HepG2 (cell line): ENCODE results near the gene CCDC85C. TPM values are rescaled to one million over a fixed set of nuclear protein-coding genes. Genes with fewer than 3 reads are reported as not detected.

ENCODE experiments used
- ELF1 ChIP-seq: sonication (generic); formaldehyde crosslinking; IDR thresholded peaks from 2 replicates; pipeline ENCODE4 v1.4.0; 2020; ENCODE audit warnings: missing genetic modification reagents
- ELF3 ChIP-seq: IDR thresholded peaks from 2 replicates; pipeline ENCODE4 v1.6.1; 2016; ENCODE audit warnings: missing genetic modification reagents, missing compliant biosample characterization
- HDAC1 ChIP-seq: sonication (generic); formaldehyde crosslinking; IDR thresholded peaks from 2 replicates; pipeline ENCODE4 v1.5.1; 2020; ENCODE audit warnings: mild to moderate bottlenecking, missing genetic modification reagents
- JARID2 ChIP-seq: sonication (generic); formaldehyde crosslinking; IDR thresholded peaks from 2 replicates; pipeline ENCODE4 v1.8.1; 2023; ENCODE audit warnings: missing genetic modification reagents, inconsistent platforms; ENCODE audit not compliant: insufficient replicate concordance
- MIXL1 ChIP-seq: IDR thresholded peaks from 2 replicates; pipeline ENCODE4 v1.6.1; 2016
- PPARG ChIP-seq: conservative IDR thresholded peaks from 2 replicates; pipeline ENCODE4 v1.6.1; 2016; ENCODE audit warnings: missing biosample characterization, missing genetic modification reagents
- REPIN1 ChIP-seq: sonication (generic); formaldehyde crosslinking; IDR thresholded peaks from 2 replicates; pipeline ENCODE4 v1.8.0; 2022; ENCODE audit warnings: missing genetic modification reagents, low read depth, mild to moderate bottlenecking, borderline replicate concordance
- RXRA ChIP-seq: sonication (generic); formaldehyde crosslinking; IDR thresholded peaks from 2 replicates; pipeline ENCODE4 v1.5.1; 2020; ENCODE audit warnings: missing genetic modification reagents
- SAFB2 ChIP-seq: sonication (generic); formaldehyde crosslinking; IDR thresholded peaks from 2 replicates; pipeline ENCODE4 v1.5.1; 2020; ENCODE audit warnings: missing genetic modification reagents, low read depth, mild to moderate bottlenecking, borderline replicate concordance
- ZNF709 ChIP-seq: sonication (generic); formaldehyde crosslinking; IDR thresholded peaks from 2 replicates; pipeline ENCODE4 v1.5.0; 2020; ENCODE audit warnings: mild to moderate bottlenecking, missing genetic modification reagents
- ZNF747 ChIP-seq: sonication (generic); formaldehyde crosslinking; IDR thresholded peaks from 2 replicates; pipeline ENCODE4 v1.8.1; 2023; ENCODE audit warnings: missing genetic modification reagents, mild to moderate bottlenecking, borderline replicate concordance
- ZNF788 ChIP-seq: sonication (generic); formaldehyde crosslinking; IDR thresholded peaks from 2 replicates; pipeline ENCODE4 v1.5.0; 2020; ENCODE audit warnings: mild to moderate bottlenecking, missing genetic modification reagents, borderline replicate concordance
- polyA plus RNA-seq, 8 experiments: library from polyadenylated mRNA; depleted of rRNA in 3 of 8; stranded (reverse) in 7 of 8; unstranded in 1 of 8; fragments of >200 nt; fragmentation: Illumina TruSeq in 4 of 8; extraction: Trizol in 4 of 8; gene quantifications; 2 replicates each; pipeline versions ENCODE4 v1.2.1 to v1.2.3, GENCODE V29; 2011 to 2016; ENCODE audit warnings: low read depth in 4 of 8, missing spikeins in 1 of 8, mixed read lengths in 1 of 8; ENCODE audit not compliant: insufficient read depth in 1 of 8
- total RNA-seq, 5 experiments: library from RNA; depleted of rRNA; stranded (reverse); fragments of >200 nt; fragmentation: Illumina TruSeq; extraction: Trizol; gene quantifications; 2 replicates each; pipeline ENCODE4 v1.2.3, GENCODE V29; 2016; ENCODE audit warnings: low read depth in 1 of 5
- TF ChIP-seq, protein P1 (sequence below): sonication (generic); formaldehyde crosslinking; conservative IDR thresholded peaks from 2 replicates; pipeline ENCODE4 v1.5.0; 2020; ENCODE audit warnings: missing genetic modification reagents
- TF ChIP-seq, protein P2 (sequence below): sonication (generic); formaldehyde crosslinking; IDR thresholded peaks from 2 replicates; pipeline ENCODE4 v1.8.1; 2023; ENCODE audit warnings: missing genetic modification reagents, inconsistent platforms, borderline replicate concordance
- TF ChIP-seq, protein P3 (sequence below): sonication (generic); formaldehyde crosslinking; IDR thresholded peaks from one replicate; pipeline ENCODE4 v1.5.1; 2020; ENCODE audit warnings: mild to moderate bottlenecking, missing genetic modification reagents; ENCODE audit errors: not compliant biosample characterization

The CCDC85C gene
- total and polyA plus RNA-seq, 2 of the 13 experiments (the other 11 are each of a cell fraction or from before 2014, with no cell fraction given): 18.8 to 43.8 TPM

DNA sequence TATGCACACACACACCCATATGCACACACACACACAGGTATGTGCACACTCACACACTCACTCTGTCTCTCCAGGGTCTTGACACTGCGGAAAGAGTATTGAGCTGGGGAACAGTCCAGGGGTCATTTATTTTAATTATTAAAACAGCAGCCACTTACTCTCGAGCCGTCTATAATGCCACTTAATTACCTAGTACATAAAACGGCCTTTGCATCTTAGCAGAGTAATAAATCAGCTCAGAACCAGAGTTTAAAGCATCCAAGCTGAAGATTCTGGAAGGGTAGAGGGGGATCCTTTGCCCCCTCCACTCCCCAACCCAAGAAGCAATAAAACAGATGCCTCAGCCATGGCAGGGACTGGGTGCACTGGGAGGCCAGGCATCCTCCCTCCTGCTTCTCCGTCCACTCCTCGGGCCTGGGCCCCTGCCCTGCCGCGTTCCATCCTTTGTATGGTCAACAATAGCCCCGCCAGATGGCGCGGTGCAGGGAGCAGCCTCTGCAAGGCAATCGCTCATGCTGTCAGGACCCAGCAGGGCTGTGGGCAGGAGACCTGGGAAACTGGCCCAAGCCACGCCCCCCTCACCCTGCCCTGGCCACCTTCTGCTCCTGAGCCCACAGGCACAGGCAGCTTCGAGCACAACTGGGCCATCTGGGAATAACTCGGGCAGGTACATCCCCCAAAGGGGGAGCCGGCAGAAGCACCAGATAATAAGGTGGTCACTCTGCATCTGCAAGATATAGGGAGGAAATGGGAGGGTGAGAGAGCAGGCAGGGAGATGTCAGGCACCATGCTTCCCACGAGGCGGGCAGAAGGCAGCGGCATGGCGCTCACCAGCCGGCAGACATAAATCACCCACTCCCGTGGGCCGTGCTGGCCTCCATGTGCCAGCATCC is 40.9 kb downstream of the CCDC85C start (continued):
- TF ChIP-seq, protein P1, sequence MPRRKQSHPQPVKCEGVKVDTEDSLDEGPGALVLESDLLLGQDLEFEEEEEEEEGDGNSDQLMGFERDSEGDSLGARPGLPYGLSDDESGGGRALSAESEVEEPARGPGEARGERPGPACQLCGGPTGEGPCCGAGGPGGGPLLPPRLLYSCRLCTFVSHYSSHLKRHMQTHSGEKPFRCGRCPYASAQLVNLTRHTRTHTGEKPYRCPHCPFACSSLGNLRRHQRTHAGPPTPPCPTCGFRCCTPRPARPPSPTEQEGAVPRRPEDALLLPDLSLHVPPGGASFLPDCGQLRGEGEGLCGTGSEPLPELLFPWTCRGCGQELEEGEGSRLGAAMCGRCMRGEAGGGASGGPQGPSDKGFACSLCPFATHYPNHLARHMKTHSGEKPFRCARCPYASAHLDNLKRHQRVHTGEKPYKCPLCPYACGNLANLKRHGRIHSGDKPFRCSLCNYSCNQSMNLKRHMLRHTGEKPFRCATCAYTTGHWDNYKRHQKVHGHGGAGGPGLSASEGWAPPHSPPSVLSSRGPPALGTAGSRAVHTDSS: no peak
- peak; percentile 75; the same call in 1 of the 2 replicates for TF ChIP-seq ZNF747 (CRISPR knock-in tag)
- TF ChIP-seq, protein P2, sequence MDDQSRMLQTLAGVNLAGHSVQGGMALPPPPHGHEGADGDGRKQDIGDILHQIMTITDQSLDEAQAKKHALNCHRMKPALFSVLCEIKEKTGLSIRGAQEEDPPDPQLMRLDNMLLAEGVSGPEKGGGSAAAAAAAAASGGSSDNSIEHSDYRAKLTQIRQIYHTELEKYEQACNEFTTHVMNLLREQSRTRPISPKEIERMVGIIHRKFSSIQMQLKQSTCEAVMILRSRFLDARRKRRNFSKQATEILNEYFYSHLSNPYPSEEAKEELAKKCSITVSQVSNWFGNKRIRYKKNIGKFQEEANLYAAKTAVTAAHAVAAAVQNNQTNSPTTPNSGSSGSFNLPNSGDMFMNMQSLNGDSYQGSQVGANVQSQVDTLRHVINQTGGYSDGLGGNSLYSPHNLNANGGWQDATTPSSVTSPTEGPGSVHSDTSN (CRISPR knock-in tag): no peak
- TF ChIP-seq ZNF788 (CRISPR knock-in tag): peak; percentile 71; the same call in 1 of the 2 replicates
- TF ChIP-seq RXRA (CRISPR knock-in tag): peak; percentile 58; the same call in 1 of the 2 replicates
- no peak for TF ChIP-seq SAFB2 (CRISPR knock-in tag)
- TF ChIP-seq PPARG (CRISPR knock-in tag): peak; percentile 75
- TF ChIP-seq HDAC1 (CRISPR knock-in tag): peak; percentile 70
- no peak for TF ChIP-seq JARID2
- peak; percentile 50; the same call in 1 of the 2 replicates for TF ChIP-seq ELF1 (CRISPR knock-in tag)
- TF ChIP-seq, protein P3, sequence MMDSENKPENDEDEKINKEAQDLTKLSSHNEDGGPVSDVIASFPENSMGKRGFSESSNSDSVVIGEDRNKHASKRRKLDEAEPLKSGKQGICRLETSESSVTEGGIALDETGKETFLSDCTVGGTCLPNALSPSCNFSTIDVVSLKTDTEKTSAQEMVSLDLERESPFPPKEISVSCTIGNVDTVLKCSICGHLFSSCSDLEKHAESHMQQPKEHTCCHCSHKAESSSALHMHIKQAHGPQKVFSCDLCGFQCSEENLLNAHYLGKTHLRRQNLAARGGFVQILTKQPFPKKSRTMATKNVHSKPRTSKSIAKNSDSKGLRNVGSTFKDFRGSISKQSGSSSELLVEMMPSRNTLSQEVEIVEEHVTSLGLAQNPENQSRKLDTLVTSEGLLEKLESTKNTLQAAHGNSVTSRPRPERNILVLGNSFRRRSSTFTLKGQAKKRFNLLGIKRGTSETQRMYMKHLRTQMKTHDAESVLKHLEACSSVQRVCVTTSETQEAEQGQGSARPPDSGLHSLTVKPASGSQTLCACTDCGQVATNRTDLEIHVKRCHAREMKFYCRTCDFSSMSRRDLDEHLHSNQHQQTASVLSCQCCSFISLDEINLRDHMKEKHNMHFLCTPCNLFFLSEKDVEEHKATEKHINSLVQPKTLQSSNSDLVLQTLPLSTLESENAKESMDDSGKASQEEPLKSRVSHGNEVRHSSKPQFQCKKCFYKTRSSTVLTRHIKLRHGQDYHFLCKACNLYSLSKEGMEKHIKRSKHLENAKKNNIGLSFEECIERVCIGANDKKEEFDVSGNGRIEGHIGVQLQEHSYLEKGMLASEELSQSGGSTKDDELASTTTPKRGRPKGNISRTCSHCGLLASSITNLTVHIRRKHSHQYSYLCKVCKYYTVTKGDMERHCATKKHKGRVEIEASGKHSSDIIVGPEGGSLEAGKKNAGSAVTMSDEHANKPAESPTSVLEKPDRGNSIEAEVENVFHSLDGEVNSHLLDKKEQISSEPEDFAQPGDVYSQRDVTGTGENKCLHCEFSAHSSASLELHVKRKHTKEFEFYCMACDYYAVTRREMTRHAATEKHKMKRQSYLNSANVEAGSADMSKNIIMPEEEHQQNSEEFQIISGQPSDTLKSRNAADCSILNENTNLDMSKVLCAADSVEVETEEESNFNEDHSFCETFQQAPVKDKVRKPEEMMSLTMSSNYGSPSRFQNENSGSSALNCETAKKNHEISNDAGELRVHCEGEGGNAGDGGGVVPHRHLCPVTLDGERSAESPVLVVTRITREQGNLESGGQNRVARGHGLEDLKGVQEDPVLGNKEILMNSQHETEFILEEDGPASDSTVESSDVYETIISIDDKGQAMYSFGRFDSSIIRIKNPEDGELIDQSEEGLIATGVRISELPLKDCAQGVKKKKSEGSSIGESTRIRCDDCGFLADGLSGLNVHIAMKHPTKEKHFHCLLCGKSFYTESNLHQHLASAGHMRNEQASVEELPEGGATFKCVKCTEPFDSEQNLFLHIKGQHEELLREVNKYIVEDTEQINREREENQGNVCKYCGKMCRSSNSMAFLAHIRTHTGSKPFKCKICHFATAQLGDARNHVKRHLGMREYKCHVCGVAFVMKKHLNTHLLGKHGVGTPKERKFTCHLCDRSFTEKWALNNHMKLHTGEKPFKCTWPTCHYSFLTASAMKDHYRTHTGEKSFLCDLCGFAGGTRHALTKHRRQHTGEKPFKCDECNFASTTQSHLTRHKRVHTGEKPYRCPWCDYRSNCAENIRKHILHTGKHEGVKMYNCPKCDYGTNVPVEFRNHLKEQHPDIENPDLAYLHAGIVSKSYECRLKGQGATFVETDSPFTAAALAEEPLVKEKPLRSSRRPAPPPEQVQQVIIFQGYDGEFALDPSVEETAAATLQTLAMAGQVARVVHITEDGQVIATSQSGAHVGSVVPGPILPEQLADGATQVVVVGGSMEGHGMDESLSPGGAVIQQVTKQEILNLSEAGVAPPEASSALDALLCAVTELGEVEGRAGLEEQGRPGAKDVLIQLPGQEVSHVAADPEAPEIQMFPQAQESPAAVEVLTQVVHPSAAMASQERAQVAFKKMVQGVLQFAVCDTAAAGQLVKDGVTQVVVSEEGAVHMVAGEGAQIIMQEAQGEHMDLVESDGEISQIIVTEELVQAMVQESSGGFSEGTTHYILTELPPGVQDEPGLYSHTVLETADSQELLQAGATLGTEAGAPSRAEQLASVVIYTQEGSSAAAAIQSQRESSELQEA: peak; percentile 44
- TF ChIP-seq ZNF709 (CRISPR knock-in tag): no peak
- TF ChIP-seq MIXL1 (CRISPR knock-in tag): 0 out of 2 replicates have a peak, but pooled peaks have one; percentile 37
- peak; percentile 50; the same call in 1 of the 2 replicates for TF ChIP-seq REPIN1
- peak; percentile 30; the same call in 1 of the 2 replicates for TF ChIP-seq ELF3
